ENCODE data around the gene CDH23.

CDH23 gene

GRCh38 chr10:71623098-71623985 lies 226.6 kb downstream of the CDH23 start:
- DNase-seq (ENCODE audit: low spot score): no peak

GRCh38 chr10:71623986-71624291 lies 227.2 kb downstream of the CDH23 start:
- no peak for DNase-seq (ENCODE audit: low spot score)

- DNase-seq (ENCODE audit: low spot score): no peak
Observed at GRCh38 chr10:71625445-71626175, 228.9 kb downstream of the CDH23 start.

- DNase-seq (ENCODE audit: low spot score): no peak
Observed at GRCh38 chr10:71627230-71627939, 230.7 kb downstream of the CDH23 start.

GRCh38 chr10:71627956-71628355 lies 231.2 kb downstream of the CDH23 start:
- DNase-seq (ENCODE audit: low spot score): no peak

- no peak for DNase-seq (ENCODE audit: low spot score)
Observed at GRCh38 chr10:71629131-71629530, 232.4 kb downstream of the CDH23 start.

GRCh38 chr10:71630168-71630567 lies 233.4 kb downstream of the CDH23 start:
- DNase-seq (ENCODE audit: low spot score): no peak

- DNase-seq (ENCODE audit: low spot score): no peak
Observed at GRCh38 chr10:71631007-71631861, 234.5 kb downstream of the CDH23 start.

- DNase-seq (ENCODE audit: low spot score): no peak
Observed at GRCh38 chr10:71632200-71632820, 235.6 kb downstream of the CDH23 start.

- DNase-seq (ENCODE audit: low spot score): no peak
Observed at GRCh38 chr10:71632896-71633600, 236.3 kb downstream of the CDH23 start.

- DNase-seq (ENCODE audit: low spot score): no peak
Observed at GRCh38 chr10:71633920-71634319, 237.2 kb downstream of the CDH23 start.

- no peak for DNase-seq (ENCODE audit: low spot score)
Observed at GRCh38 chr10:71634531-71635164, 237.9 kb downstream of the CDH23 start.

GRCh38 chr10:71635251-71635866 lies 238.6 kb downstream of the CDH23 start:
- no peak for DNase-seq (ENCODE audit: low spot score)

- DNase-seq (ENCODE audit: low spot score): no peak
Observed at GRCh38 chr10:71635867-71636266, 239.1 kb downstream of the CDH23 start.

- DNase-seq (ENCODE audit: low spot score): no peak
Observed at GRCh38 chr10:71636588-71636987, 239.9 kb downstream of the CDH23 start.

GRCh38 chr10:71637305-71637704 lies 240.6 kb downstream of the CDH23 start:
- no peak for DNase-seq (ENCODE audit: low spot score)

- no peak for DNase-seq (ENCODE audit: low spot score)
Observed at GRCh38 chr10:71638064-71638821, 241.5 kb downstream of the CDH23 start.

- no peak for DNase-seq (ENCODE audit: low spot score)
Observed at GRCh38 chr10:71638822-71639719, 242.4 kb downstream of the CDH23 start.

Measured in globus pallidus (tissue), 1 donor.